Esophagus squamous epithelium (tissue), 4 donors: Measurements from ENCODE around the gene LPP.

ENCODE experiments used
- CTCF ChIP-seq, 6 experiments: fragments of 450-650 bp in 4 of 6; fragments of 200-600 bp in 2 of 6; sonication (generic) in 2 of 6; IDR thresholded peaks; one replicate each; pipeline ENCODE4 v1.5.1; 2016 to 2019; ENCODE audit warnings: antibody characterized with exemption in 6 of 6, mild to moderate bottlenecking in 4 of 6, moderate library complexity in 4 of 6
- POLR2A ChIP-seq, 4 donors: fragments of 450-650 bp; IDR thresholded peaks; one replicate each; pipeline ENCODE4 v1.6.1; 2017; ENCODE audit warnings: antibody characterized with exemption in 4 of 4, mild to moderate bottlenecking in 4 of 4, moderate library complexity in 3 of 4

DNA sequence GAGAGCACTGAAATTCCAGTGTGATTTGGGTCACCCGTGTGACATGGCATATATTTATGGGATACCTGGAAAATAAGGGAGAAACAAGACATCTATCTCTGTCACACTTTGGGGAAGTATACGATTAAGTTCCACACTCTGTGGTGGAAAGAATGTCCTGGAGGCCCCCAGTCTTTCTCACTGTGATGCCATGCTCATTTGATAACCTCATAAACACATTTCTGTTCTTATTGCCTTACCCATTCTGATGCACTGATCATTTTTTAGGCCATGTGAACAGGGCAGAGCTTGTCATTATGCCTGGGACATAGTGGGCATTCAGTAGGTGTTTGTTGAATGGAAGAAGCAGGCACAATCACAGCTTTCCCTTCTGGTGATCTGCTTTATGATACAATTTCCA, 668.5 kb downstream of the LPP start:
- TF ChIP-seq POLR2A (IDR thresholded peaks at IDR 0.05) (no peak), CTCF (IDR thresholded peaks at IDR 0.05) (no peak)
